HEK293T (cell line): ENCODE results near the gene DVL2.

Experiments
- BHLHE40 ChIP-seq: fragments of 450-650 bp; IDR thresholded peaks from 2 replicates; pipeline ENCODE4 v1.6.1; 2016; ENCODE audit warnings: mild to moderate bottlenecking, moderate library complexity, borderline replicate concordance
- ELF4 ChIP-seq: fragments of 450-650 bp; IDR thresholded peaks from 2 replicates; pipeline ENCODE4 v1.6.1; 2017; ENCODE audit warnings: antibody characterized with exemption
- FOXA1 ChIP-seq: fragments of 450-650 bp; IDR thresholded peaks from 2 replicates; pipeline ENCODE4 v1.6.1; 2016; ENCODE audit warnings: mild to moderate bottlenecking
- FOXK2 ChIP-seq: fragments of 450-650 bp; IDR thresholded peaks from 2 replicates; pipeline ENCODE4 v1.6.1; 2016; ENCODE audit warnings: mild to moderate bottlenecking
- HDGF ChIP-seq: fragments of 450-650 bp; IDR thresholded peaks from 2 replicates; pipeline ENCODE4 v1.6.1; 2017; ENCODE audit warnings: antibody characterized with exemption, borderline replicate concordance
- L3MBTL2 ChIP-seq: fragments of 450-650 bp; conservative IDR thresholded peaks from 2 replicates; pipeline ENCODE4 v1.6.1; 2016; ENCODE audit warnings: mild to moderate bottlenecking
- NFRKB ChIP-seq: fragments of 450-650 bp; IDR thresholded peaks from 2 replicates; pipeline ENCODE4 v1.6.1; 2016; ENCODE audit warnings: mild to moderate bottlenecking, moderate library complexity
- PKNOX1 ChIP-seq: fragments of 450-650 bp; IDR thresholded peaks from 2 replicates; pipeline ENCODE4 v1.6.1; 2016
- SP1 ChIP-seq: fragments of 450-650 bp; IDR thresholded peaks from 2 replicates; pipeline ENCODE4 v1.6.1; 2017
- SUZ12 ChIP-seq: fragments of 450-650 bp; IDR thresholded peaks from 2 replicates; pipeline ENCODE4 v1.6.1; 2016; ENCODE audit warnings: mild to moderate bottlenecking
- ZNF384 ChIP-seq: fragments of 450-650 bp; IDR thresholded peaks from 2 replicates; pipeline ENCODE4 v1.6.1; 2016

GRCh38 chr17:7263801-7264078 lies 29.4 kb upstream of the DVL2 start:
- no peak for TF ChIP-seq SP1
- no peak for TF ChIP-seq ELF4
- no peak for TF ChIP-seq BHLHE40
- no peak for TF ChIP-seq FOXK2
- TF ChIP-seq SUZ12: no peak
- TF ChIP-seq L3MBTL2: no peak
- TF ChIP-seq ZNF384: no peak
- no peak for TF ChIP-seq NFRKB
- no peak for TF ChIP-seq HDGF
- no peak for TF ChIP-seq FOXA1
- TF ChIP-seq PKNOX1: no peak
